Tibial nerve (tissue), 4 donors: ENCODE data around the gene ECE1.

Experiments used
- EP300 ChIP-seq, 2 donors: sonication (generic); formaldehyde crosslinking; IDR thresholded peaks; one replicate each; pipeline ENCODE4 v1.6.1; 2017; ENCODE audit warnings: antibody characterized with exemption in 2 of 2, mild to moderate bottlenecking in 1 of 2
- POLR2A ChIP-seq, 2 donors: fragments of 450-650 bp; IDR thresholded peaks; one replicate each; pipeline ENCODE4 v1.6.1; 2017; ENCODE audit warnings: antibody characterized with exemption in 2 of 2, mild to moderate bottlenecking in 2 of 2, moderate library complexity in 2 of 2
- TF ChIP-seq, protein P1 (sequence below), 5 experiments: fragments of 200-600 bp in 3 of 5; fragments of 450-650 bp in 2 of 5; sonication (generic) in 3 of 5; IDR thresholded peaks; one replicate each; pipeline ENCODE4 v1.5.1; 2016 to 2019; ENCODE audit warnings: antibody characterized with exemption in 5 of 5, mild to moderate bottlenecking in 3 of 5, moderate library complexity in 2 of 5

DNA sequence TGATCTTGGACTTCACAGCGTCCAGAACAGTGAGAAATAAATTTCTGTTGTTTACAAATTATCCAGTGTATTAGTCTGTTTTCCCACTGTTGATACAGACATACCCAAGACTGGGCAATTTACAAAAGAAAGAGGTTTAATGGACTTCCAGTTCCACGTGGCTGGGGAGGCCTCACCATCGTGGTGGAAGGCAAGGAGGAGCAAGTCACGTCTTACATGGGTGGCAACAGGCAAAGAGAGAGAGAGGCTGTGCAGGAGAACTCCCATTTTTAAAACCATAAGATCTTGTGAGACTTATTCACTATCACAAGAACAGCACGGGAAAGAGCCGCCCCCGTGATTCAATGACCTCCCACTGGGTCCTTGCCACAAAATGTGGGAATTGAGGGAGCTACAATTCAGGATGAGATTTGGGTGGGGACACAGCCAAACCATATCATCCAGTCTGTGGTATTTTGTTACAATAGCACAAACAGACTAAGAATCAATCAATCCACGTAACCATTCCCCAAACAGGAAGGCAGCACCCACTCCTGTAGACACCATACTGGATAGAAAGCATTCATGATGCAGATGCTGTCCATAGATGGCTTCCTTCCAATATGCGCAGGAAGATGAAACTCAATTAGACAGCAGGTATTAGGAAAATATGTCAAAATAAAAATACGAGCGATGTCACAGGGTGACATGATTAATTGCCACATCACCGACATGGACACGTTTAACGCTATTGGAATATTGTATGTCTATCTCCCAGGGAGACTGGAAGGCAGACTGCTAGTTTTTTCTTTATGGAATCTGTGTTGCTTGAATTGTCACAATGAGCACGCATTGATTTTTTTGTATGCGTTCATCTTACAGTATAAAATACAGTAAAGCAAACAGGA is 22.8 kb downstream of the ECE1 start:
- TF ChIP-seq, protein P1, sequence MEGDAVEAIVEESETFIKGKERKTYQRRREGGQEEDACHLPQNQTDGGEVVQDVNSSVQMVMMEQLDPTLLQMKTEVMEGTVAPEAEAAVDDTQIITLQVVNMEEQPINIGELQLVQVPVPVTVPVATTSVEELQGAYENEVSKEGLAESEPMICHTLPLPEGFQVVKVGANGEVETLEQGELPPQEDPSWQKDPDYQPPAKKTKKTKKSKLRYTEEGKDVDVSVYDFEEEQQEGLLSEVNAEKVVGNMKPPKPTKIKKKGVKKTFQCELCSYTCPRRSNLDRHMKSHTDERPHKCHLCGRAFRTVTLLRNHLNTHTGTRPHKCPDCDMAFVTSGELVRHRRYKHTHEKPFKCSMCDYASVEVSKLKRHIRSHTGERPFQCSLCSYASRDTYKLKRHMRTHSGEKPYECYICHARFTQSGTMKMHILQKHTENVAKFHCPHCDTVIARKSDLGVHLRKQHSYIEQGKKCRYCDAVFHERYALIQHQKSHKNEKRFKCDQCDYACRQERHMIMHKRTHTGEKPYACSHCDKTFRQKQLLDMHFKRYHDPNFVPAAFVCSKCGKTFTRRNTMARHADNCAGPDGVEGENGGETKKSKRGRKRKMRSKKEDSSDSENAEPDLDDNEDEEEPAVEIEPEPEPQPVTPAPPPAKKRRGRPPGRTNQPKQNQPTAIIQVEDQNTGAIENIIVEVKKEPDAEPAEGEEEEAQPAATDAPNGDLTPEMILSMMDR (IDR thresholded peaks at IDR 0.05): no peak
- TF ChIP-seq POLR2A (IDR thresholded peaks at IDR 0.05) (no peak), EP300 (IDR thresholded peaks at IDR 0.05) (no peak)
